HG03175 (cell line): Measurements from ENCODE around the gene ELMOD2.
"Not testable (repeated sequence)": the region's sequence is repeated elsewhere in the genome, so short reads cannot be mapped to it uniquely, and the experiment has no call there.

Experiments used
- ATAC-seq: cut with Tn5 transposase; IDR thresholded peaks from one replicate; pipeline ENCODE4 v1.9.1; 2021; ENCODE audit warnings: mild to moderate bottlenecking, moderate library complexity; ENCODE audit not compliant: unreplicated experiment

ELMOD2 gene

GRCh38 chr4:140523857-140524742 lies at the start of gene ELMOD2:
TSS of gene ELMOD2 (plus strand) at chr4:140524168. CDS start at chr4:140525429, 1,261 bp downstream.
- peak; percentile 100 for ATAC-seq

GRCh38 chr4:140483445-140483844 lies 40.5 kb upstream of the ELMOD2 start:
- ATAC-seq = no peak

GRCh38 chr4:140485939-140486338 lies 38.0 kb upstream of the ELMOD2 start:
- ATAC-seq = no peak

- no peak for ATAC-seq
Observed at GRCh38 chr4:140497405-140497746, 26.6 kb upstream of the ELMOD2 start.

- no peak for ATAC-seq
Observed at GRCh38 chr4:140497747-140498636, 26.0 kb upstream of the ELMOD2 start, which contains the start of gene MGAT4D. TSS of gene MGAT4D (minus strand) at chr4:140498293. CDS start at chr4:140498222, 71 bp downstream.

GRCh38 chr4:140499391-140499790 lies 24.6 kb upstream of the ELMOD2 start:
- no peak for ATAC-seq

- ATAC-seq = no peak
Observed at GRCh38 chr4:140504261-140504660, 19.7 kb upstream of the ELMOD2 start.

GRCh38 chr4:140513765-140514164 lies 10.2 kb upstream of the ELMOD2 start:
- not testable (repeated sequence) for ATAC-seq

GRCh38 chr4:140515423-140515822 lies 8.5 kb upstream of the ELMOD2 start:
- ATAC-seq = no peak

- ATAC-seq = peak; percentile 15
Observed at GRCh38 chr4:140523370-140523856, 555 bp upstream of the ELMOD2 start.

GRCh38 chr4:140529434-140529833 lies 5.5 kb downstream of the ELMOD2 start:
- no peak for ATAC-seq

GRCh38 chr4:140533951-140534480 lies 10.0 kb downstream of the ELMOD2 start:
- no peak for ATAC-seq

- ATAC-seq = peak; percentile 99
Observed at GRCh38 chr4:140556372-140557085, 32.6 kb downstream of the ELMOD2 start.

- no peak for ATAC-seq
Observed at GRCh38 chr4:140557831-140558435, 34.0 kb downstream of the ELMOD2 start.

GRCh38 chr4:140559696-140560095 lies 35.7 kb downstream of the ELMOD2 start:
- ATAC-seq = no peak

GRCh38 chr4:140568507-140569306 lies 44.7 kb downstream of the ELMOD2 start, which contains the start of gene UCP1:
TSS of gene UCP1 (minus strand) at chr4:140568961. CDS start at chr4:140568729, 232 bp downstream.
- ATAC-seq = no peak

GRCh38 chr4:140569307-140569638 lies 45.3 kb downstream of the ELMOD2 start:
- ATAC-seq = no peak

GRCh38 chr4:140571620-140572019 lies 47.7 kb downstream of the ELMOD2 start:
- no peak for ATAC-seq

GRCh38 chr4:140575489-140575888 lies 51.5 kb downstream of the ELMOD2 start:
- no peak for ATAC-seq
